SKM-1 treated with dmso at 0.1 percent for 144 hours (cell line): ENCODE measurements around the gene P2RX3.
"Not testable (repeated sequence)": the region's sequence is repeated elsewhere in the genome, so short reads cannot be mapped to it uniquely, and the experiment has no call there.

Experiments
- DNase-seq: peaks from one replicate; lab custom pipeline; 2025; ENCODE audit not compliant: unreplicated experiment; lab: John Stamatoyannopoulos, UW

Gene P2RX3

DNA sequence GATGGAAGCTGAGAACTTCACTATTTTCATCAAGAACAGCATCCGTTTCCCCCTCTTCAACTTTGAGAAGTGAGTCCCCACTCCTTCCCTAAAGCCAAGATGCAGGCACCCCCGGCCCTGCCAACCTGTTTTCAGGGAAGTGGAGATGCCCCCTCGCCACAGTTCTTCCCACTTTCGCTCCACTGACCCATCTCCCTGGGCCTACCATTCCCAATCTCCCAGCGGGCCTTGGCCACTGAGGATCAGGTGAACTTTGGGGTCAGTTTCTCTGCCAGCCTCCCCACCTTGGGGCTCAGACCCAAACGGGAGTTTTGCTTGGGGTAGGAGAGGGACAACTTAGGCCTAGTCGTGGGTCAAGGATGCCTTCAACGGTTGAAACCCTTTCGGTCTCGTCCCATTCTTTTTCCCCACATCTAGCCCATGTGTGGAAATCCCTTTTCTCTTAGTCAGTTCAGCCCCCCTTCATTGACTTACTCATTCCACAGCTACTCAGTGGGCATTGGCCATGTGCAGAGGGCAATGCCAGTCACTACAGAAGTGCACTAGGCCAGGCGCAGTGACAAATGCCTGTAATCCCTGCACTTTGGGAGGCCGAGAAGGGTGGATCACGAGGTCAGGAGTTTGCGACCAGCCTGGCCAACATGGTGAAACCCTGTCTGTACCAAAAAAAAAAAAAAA is 10.6 kb downstream of the P2RX3 start:
- no peak for DNase-seq

DNA sequence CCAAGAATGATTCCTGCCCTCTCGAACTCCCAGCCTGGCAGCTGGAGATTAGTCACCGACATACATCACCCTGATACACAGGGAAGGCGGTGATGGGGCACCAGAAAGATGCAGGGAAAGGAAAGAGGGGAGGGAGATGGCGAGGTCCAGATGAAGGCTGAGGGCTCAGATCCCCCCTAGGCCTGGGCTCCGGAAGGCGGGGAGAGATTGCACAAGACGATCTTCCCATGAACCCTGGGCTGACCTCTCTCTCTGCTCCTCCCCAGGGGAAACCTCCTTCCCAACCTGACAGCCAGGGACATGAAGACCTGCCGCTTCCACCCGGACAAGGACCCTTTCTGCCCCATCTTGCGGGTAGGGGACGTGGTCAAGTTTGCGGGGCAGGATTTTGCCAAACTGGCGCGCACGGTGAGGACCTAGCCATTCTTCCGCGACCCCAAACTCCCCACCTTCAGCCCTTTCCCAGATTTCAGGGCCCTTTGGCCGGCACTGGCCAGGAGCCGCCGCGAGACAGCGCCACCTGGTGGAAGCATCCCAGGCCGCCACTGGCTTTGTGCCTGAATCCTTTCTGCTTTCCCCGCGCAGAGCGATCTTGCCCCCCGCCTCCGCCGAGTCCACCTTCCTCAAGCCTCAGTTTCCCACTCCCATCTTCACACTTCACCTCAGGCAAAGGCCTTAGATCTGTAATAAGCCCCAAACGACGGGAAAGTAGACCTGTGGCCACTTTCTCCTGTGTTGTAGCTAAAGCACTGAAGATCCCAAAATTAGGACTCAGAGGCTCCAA is 11.5 kb downstream of the P2RX3 start:
- no peak for DNase-seq

DNA sequence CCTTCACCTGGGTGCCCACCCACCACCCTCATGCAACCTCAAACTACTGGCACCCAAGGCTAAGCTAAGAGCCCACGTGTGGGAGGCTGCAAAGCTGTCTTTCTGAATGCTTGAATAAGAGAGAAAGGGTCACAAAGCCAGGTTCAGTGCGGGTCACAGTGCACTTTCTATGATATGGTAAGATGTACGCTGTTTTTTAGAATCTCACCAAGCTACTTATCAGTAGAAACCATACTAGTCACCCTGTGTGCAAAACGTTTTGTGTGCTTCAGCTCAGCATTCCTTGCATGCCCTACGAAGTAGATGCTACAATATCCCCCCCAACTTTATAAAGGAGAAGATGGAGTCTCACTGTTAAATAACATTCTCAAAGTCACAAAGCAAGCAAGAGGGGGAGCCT is 14.9 kb downstream of the P2RX3 start:
- no peak for DNase-seq

- DNase-seq, result no peak
These were observed 15.3 kb downstream of the P2RX3 start for GRCh38 chr11:57353446-57353845.

DNA sequence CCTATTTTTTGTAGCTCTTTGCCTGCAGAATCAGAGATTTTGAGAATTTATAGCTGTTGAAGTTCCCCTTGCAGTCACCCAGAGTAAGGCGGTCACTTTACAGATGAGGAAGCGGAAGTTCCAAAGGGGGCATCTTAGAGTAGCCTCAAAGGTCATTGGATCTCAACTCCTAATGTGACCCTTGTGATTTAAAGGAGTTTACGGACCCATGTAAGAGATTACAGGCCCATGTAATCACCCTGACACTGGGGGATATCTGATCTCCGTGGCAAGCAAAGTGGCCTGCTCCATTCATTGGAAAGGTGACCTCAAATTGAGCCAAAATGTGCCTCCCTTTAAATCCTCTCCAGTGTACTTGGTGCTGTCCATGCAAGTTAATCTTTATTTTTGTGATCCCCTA is 15.7 kb downstream of the P2RX3 start:
- no peak for DNase-seq

DNA sequence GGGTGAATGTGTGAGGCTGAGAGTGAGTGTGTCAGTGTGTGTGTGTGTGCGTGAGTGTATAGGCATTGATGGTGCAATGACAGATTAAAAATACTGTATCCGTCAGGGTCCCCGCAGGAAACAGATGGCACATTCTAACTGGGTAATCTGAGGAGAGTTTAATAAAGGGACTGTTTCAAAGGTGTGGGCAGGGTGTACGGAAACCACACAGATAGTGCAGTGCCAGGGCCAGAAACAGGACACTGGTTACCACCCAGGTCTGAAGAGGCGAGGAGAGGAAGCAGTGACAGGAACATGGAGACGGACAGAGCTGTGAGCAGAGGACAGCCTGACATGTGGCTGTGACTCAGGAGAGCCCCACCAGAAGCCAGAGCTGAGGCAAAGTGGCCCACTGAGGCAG is 16.5 kb downstream of the P2RX3 start:
- DNase-seq, result no peak

- no peak for DNase-seq
These were observed 18.1 kb downstream of the P2RX3 start for GRCh38 chr11:57356268-57356667.

GRCh38 chr11:57357310-57357709 is 19.2 kb downstream of the P2RX3 start:
- no peak for DNase-seq

GRCh38 chr11:57357856-57358255 is 19.7 kb downstream of the P2RX3 start:
- DNase-seq, result no peak

- no peak for DNase-seq
These were observed 20.4 kb downstream of the P2RX3 start for GRCh38 chr11:57358543-57358961.

- DNase-seq, result no peak
These were observed 20.8 kb downstream of the P2RX3 start for GRCh38 chr11:57358991-57359390.

- DNase-seq, result no peak
These were observed 21.2 kb downstream of the P2RX3 start for GRCh38 chr11:57359396-57359795.

GRCh38 chr11:57359896-57360690 is 21.9 kb downstream of the P2RX3 start:
- no peak for DNase-seq

GRCh38 chr11:57360991-57361390 is 22.8 kb downstream of the P2RX3 start:
- no peak for DNase-seq

GRCh38 chr11:57361420-57361819 is 23.3 kb downstream of the P2RX3 start:
- DNase-seq, result not testable (repeated sequence)

DNA sequence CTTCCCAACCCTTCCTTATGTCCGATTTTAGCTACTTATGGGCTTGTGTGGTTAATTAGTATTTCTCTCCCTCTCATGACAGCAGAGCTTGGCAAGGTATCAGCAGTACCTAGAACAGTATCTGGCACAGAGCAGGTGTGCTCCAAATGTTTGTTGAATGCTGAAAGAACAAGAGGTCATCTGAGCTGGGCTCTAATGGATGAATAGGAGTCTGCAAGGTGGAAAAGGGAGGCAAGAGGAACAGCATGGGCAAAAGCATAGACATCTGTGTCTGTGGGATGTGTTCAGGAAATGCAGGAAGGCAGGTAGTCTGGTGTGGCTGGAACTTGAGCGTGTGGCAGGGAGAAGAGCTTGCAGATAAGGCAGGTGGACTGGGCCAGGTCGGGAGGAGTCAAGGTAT is 23.8 kb downstream of the P2RX3 start:
- DNase-seq, result no peak

GRCh38 chr11:57363131-57364080 is 25.3 kb downstream of the P2RX3 start:
- DNase-seq, result no peak

GRCh38 chr11:57364851-57365660 is 26.9 kb downstream of the P2RX3 start:
- DNase-seq, result no peak

DNA sequence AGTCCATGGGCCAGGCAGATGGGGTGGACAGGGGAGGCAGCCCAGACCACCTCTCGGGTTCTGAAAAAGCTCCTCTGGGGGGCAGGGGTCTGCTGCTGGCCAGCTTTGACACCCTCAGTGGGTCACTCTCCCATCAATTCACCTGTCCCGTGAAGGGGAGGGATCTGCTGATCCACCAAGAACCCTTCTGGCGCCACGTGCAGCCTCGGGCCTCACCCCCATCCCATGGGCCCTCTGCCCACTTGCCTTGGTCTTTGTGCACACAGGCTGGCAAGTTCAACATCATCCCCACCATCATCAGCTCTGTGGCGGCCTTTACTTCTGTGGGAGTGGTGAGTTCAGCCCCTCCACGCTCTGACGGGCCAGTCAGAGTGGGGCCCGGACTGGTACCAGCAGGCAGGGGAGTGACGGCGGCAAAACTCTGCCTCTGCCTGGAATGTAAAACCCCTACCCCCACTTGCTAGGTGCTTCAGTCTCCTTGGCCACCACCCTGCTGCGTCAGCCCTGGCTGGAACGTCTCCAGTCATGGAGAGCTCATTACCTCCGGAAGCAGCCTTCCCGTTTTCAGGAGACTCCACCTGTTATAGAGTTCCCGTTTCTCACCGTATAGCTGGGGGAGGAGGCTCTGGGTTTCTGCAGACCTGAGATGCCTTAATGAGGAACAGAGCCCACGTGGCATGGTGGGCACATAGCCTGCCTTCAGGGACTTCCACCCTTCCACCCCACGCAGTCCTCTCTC is 30.1 kb downstream of the P2RX3 start:
- DNase-seq, result no peak
